Adrenal gland (tissue), 12 donors: Measurements from ENCODE around the gene INTS15. TPM values are rescaled to one million over a fixed set of nuclear protein-coding genes. Genes with fewer than 3 reads are reported as not detected.

Experiments used
- DNase-seq, 7 donors: peaks; one replicate each; pipeline ENCODE4 v3.0.0-alpha.2; 2019 to 2020
- H3K27ac ChIP-seq, 5 donors: fragments of 200-600 bp; sonication (generic) in 4 of 5; 1 replicate in 3 of 5; 2 replicates in 2 of 5; pipeline versions ENCODE4 v1.5.1 to v1.8.0; 2016 to 2020; ENCODE audit warnings: mild to moderate bottlenecking in 1 of 5
- H3K27me3 ChIP-seq: fragments of 200-600 bp; 2 replicates; pipeline ENCODE4 v1.8.0; 2021
- H3K36me3 ChIP-seq, 2 donors: fragments of 200-600 bp; replicated peaks in 1 of 2; 1 replicate in 1 of 2; 2 replicates in 1 of 2; pipeline versions ENCODE4 v1.5.1 to v1.8.0; 2018 to 2022
- H3K4me1 ChIP-seq, 2 donors: fragments of 200-600 bp; replicated peaks in 1 of 2; 1 replicate in 1 of 2; 2 replicates in 1 of 2; pipeline versions ENCODE4 v1.5.1 to v1.8.0; 2018 to 2021
- H3K4me3 ChIP-seq, 4 donors: fragments of 200-600 bp; sonication (generic) in 3 of 4; one replicate each; pipeline ENCODE4 v1.5.1; 2016 to 2018
- H3K9me3 ChIP-seq, 3 donors: fragments of 200-600 bp; sonication (generic) in 1 of 3; replicated peaks in 1 of 3; 1 replicate in 2 of 3; 2 replicates in 1 of 3; pipeline versions ENCODE4 v1.5.1 to v1.8.0; 2016 to 2021
- POLR2A ChIP-seq, 2 donors: fragments of 450-650 bp; IDR thresholded peaks; one replicate each; pipeline ENCODE4 v1.6.1; 2017; ENCODE audit warnings: antibody characterized with exemption in 2 of 2, mild to moderate bottlenecking in 2 of 2, moderate library complexity in 1 of 2
- WGBS, 4 donors: extraction: QIAGEN DNeasy Blood & Tissue Kit in 2 of 4; methylation state at CpG; one replicate each; pipeline versions ENCODE4 v1.1.5 to v1.1.7; 2013 to 2017; 5-methylcytosine and 5-hydroxymethylcytosine counted together
- intact Hi-C, 2 donors: fragments of 100-400 bp; cut with DNase I; formaldehyde crosslinking; loops; one replicate each; pipeline versions ENCODE4 v1.14.1 to v1.15.0; 2022 to 2023
- polyA plus RNA-seq, 3 donors: library from polyadenylated mRNA; stranded (reverse); fragments of 200-250 nt in 2 of 3; fragments of 350-450 nt in 1 of 3; fragmentation: Illumina TruSeq in 1 of 3; extraction: RNeasy Lipid Tissue Mini Kit (QIAGEN cat#74804) in 1 of 3; gene quantifications; one replicate each; pipeline ENCODE4 v1.2.3, GENCODE V29; 2013 to 2014
- total RNA-seq, 9 donors: library from RNA; depleted of rRNA in 4 of 9; stranded (reverse); fragments of >200 nt in 4 of 9; fragments of 120-200 nt in 1 of 9; fragmentation: NEBNext Ultra II Directional in 1 of 9; extraction: Animal tissue kit (Norgen Biotek cat#: 25700) in 1 of 9; gene quantifications; one replicate each; pipeline versions ENCODE4 v1.1.0 to v1.2.4, GENCODE V29; 2013 to 2023
- TF ChIP-seq, protein P1 (sequence below), 6 experiments: fragments of 450-650 bp in 4 of 6; fragments of 200-600 bp in 2 of 6; sonication (generic) in 1 of 6; IDR thresholded peaks; 1 replicate in 5 of 6; 2 replicates in 1 of 6; pipeline versions ENCODE4 v1.5.1 to v1.8.0; 2016 to 2021; ENCODE audit warnings: antibody characterized with exemption in 6 of 6, mild to moderate bottlenecking in 2 of 6, moderate library complexity in 1 of 6
- donor health status: healthy with polysubstance abuse.
- donor health status: Bipolar disorder and iron deficiency.
- donor health status: DM: yes; HTN: yes; CAD: no.
- donor health status: DM: no; HTN: no; CAD: no.
- donor health status: DM: no; HTN: no; CAD: no.
- donor health status: DM: yes; HTN: yes; CAD: no.

INTS15 gene
- total and polyA plus RNA-seq, 12 donors = 14.5 to 36.2 (median 26.0) TPM

- no peak for TF ChIP-seq POLR2A (IDR thresholded peaks at IDR 0.05)
- TF ChIP-seq, protein P1, sequence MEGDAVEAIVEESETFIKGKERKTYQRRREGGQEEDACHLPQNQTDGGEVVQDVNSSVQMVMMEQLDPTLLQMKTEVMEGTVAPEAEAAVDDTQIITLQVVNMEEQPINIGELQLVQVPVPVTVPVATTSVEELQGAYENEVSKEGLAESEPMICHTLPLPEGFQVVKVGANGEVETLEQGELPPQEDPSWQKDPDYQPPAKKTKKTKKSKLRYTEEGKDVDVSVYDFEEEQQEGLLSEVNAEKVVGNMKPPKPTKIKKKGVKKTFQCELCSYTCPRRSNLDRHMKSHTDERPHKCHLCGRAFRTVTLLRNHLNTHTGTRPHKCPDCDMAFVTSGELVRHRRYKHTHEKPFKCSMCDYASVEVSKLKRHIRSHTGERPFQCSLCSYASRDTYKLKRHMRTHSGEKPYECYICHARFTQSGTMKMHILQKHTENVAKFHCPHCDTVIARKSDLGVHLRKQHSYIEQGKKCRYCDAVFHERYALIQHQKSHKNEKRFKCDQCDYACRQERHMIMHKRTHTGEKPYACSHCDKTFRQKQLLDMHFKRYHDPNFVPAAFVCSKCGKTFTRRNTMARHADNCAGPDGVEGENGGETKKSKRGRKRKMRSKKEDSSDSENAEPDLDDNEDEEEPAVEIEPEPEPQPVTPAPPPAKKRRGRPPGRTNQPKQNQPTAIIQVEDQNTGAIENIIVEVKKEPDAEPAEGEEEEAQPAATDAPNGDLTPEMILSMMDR (IDR thresholded peaks at IDR 0.05) = no peak
- no peaks in the 10 kb centered on the region for H3K9me3 ChIP-seq
- WGBS, 4 donors = 71 to 79% (median 79%) methylated on average over 11 of the region's 11 CpGs
- peaks cover 0 to 16% of the 10 kb centered on the region in 2 donors for H3K4me1 ChIP-seq
- no peak for DNase-seq
- intact Hi-C loops = no loop called here
- no peak overlapping the region for H3K4me3 ChIP-seq
- no peaks in the 10 kb centered on the region for H3K27me3 ChIP-seq
- H3K27ac ChIP-seq = no peak overlapping the region
- H3K36me3 ChIP-seq = peaks cover 0 to 46% of the 10 kb centered on the region in 2 donors
Observed at GRCh38 chr7:6640246-6640721, 50.5 kb downstream of the INTS15 start.

GRCh38 chr7:6641305-6642035 is 51.6 kb downstream of the INTS15 start:
- Histone ChIP-seq H3K27ac (no peak overlapping the region), H3K9me3 (no peaks in the 10 kb centered on the region), H3K36me3 (peaks cover 0 to 53% of the 10 kb centered on the region in 2 donors), H3K4me3 (no peak overlapping the region), H3K27me3 (no peaks in the 10 kb centered on the region), H3K4me1 (peaks cover 0 to 13% of the 10 kb centered on the region in 2 donors)
- intact Hi-C loops = no loop called here
- 81 to 87% (median 83%) methylated on average over 13 to 15 of the region's 15 CpGs for WGBS, 4 donors
- TF ChIP-seq, protein P1 (IDR thresholded peaks at IDR 0.05) = no peak
- TF ChIP-seq POLR2A (IDR thresholded peaks at IDR 0.05) = no peak
- DNase-seq = no peak

GRCh38 chr7:6642239-6642839 is 52.5 kb downstream of the INTS15 start:
- H3K27ac ChIP-seq = no peak overlapping the region
- no peaks in the 10 kb centered on the region for H3K9me3 ChIP-seq
- WGBS, 4 donors = 90 to 93% (median 92%) methylated on average over 21 to 24 of the region's 24 CpGs
- TF ChIP-seq, protein P1 (IDR thresholded peaks at IDR 0.05) = no peak
- no peak for TF ChIP-seq POLR2A (IDR thresholded peaks at IDR 0.05)
- no peak for DNase-seq
- H3K36me3 ChIP-seq = peaks cover 0 to 54% of the 10 kb centered on the region in 2 donors
- H3K4me1 ChIP-seq = peaks cover 0 to 11% of the 10 kb centered on the region in 2 donors
- H3K27me3 ChIP-seq = no peaks in the 10 kb centered on the region
- intact Hi-C loops = no loop called here
- H3K4me3 ChIP-seq = no peak overlapping the region

GRCh38 chr7:6642861-6643640 is 53.2 kb downstream of the INTS15 start:
- no peak for TF ChIP-seq POLR2A (IDR thresholded peaks at IDR 0.05)
- TF ChIP-seq, protein P1 (IDR thresholded peaks at IDR 0.05) = no peak
- 87 to 94% (median 89%) methylated on average over 6 to 22 of the region's 22 CpGs for WGBS, 4 donors
- no peak overlapping the region for H3K4me3 ChIP-seq
- no peaks in the 10 kb centered on the region for H3K9me3 ChIP-seq
- no peaks in the 10 kb centered on the region for H3K27me3 ChIP-seq
- intact Hi-C loops = no loop called here
- H3K27ac ChIP-seq = no peak overlapping the region
- H3K36me3 ChIP-seq = peaks cover 0 to 54% of the 10 kb centered on the region in 2 donors
- H3K4me1 ChIP-seq = peaks cover 0 to 9% of the 10 kb centered on the region in 2 donors
- DNase-seq = no peak
